GM21526 (cell line): ENCODE results near the gene POLR2C.

Experiments
- ATAC-seq: cut with Tn5 transposase; IDR thresholded peaks from one replicate; pipeline ENCODE4 v1.9.1; 2021; ENCODE audit warnings: moderate library complexity; ENCODE audit not compliant: unreplicated experiment, low FRiP score

POLR2C gene

GRCh38 chr16:57447186-57447962 lies 15.1 kb upstream of the POLR2C start, which contains the start of the genes CIAPIN1 and COQ9:
CIAPIN1 (minus strand) TSS chr16:57447385; CDS start chr16:57440928, 6,457 bp downstream.
COQ9 (plus strand) TSS chr16:57447479; CDS start chr16:57447506, 27 bp downstream.
- peak; percentile 95 for ATAC-seq

- ATAC-seq: no peak
These were observed 10.5 kb upstream of the POLR2C start for GRCh38 chr16:57452021-57452420.

- ATAC-seq: no peak
These were observed 491 bp downstream of the POLR2C start for GRCh38 chr16:57462978-57463362.

GRCh38 chr16:57464523-57464922 lies 2.0 kb downstream of the POLR2C start:
- no peak for ATAC-seq

- no peak for ATAC-seq
These were observed 5.9 kb downstream of the POLR2C start for GRCh38 chr16:57468346-57468745.

- no peak for ATAC-seq
These were observed 6.6 kb downstream of the POLR2C start for GRCh38 chr16:57469046-57469445.

GRCh38 chr16:57469917-57470470 lies 7.5 kb downstream of the POLR2C start:
- ATAC-seq: no peak

GRCh38 chr16:57470711-57471110 lies 8.2 kb downstream of the POLR2C start:
- ATAC-seq: no peak

GRCh38 chr16:57471209-57471608 lies 8.7 kb downstream of the POLR2C start:
- ATAC-seq: no peak

GRCh38 chr16:57471852-57472664 lies 9.6 kb downstream of the POLR2C start:
- no peak for ATAC-seq

GRCh38 chr16:57472665-57473060 lies 10.2 kb downstream of the POLR2C start:
- ATAC-seq: no peak

GRCh38 chr16:57473176-57473840 lies 10.8 kb downstream of the POLR2C start:
- no peak for ATAC-seq

- no peak for ATAC-seq
These were observed 11.4 kb downstream of the POLR2C start for GRCh38 chr16:57473906-57474305.

- no peak for ATAC-seq
These were observed 12.5 kb downstream of the POLR2C start for GRCh38 chr16:57474671-57475661.

GRCh38 chr16:57475711-57476339 lies 13.3 kb downstream of the POLR2C start:
- ATAC-seq: peak; percentile 81

- ATAC-seq: no peak
These were observed 14.3 kb downstream of the POLR2C start for GRCh38 chr16:57476546-57477410.

GRCh38 chr16:57477531-57478202 lies 15.2 kb downstream of the POLR2C start:
- no peak for ATAC-seq
